Panc1 (cell line): ENCODE measurements around the gene MRPL3. TPM values are rescaled to one million over a fixed set of nuclear protein-coding genes. Genes with fewer than 3 reads are reported as not detected.

Source experiments
- ATAC-seq: fragments of 200-7000 bp; cut with Tn5 transposase; 2 replicates; pipeline ENCODE4 v1.9.1; 2020; ENCODE audit warnings: mild to moderate bottlenecking, moderate library complexity
- BruUV-seq: library from RNA; stranded (reverse); fragments of 400-500 nt; replicated peaks from 2 replicates; lab custom pipeline; 2021; lab: Mats Ljungman, UMichigan
- CTCF ChIA-PET: fragments of 300-600 bp; sonication (Branson Sonifier 250); formaldehyde crosslinking; loops from one replicate; lab custom pipeline; 2022; ENCODE audit warnings: antibody characterized with exemption; lab: Charles Lee
- POLR2A ChIA-PET: fragments of 300-600 bp; sonication (Branson Sonifier 250); formaldehyde crosslinking; loops from one replicate; lab custom pipeline; 2022; ENCODE audit warnings: antibody characterized with exemption; lab: Charles Lee
- DNase-seq: peaks from one replicate; pipeline ENCODE4 v3.0.0-alpha.2; 2010; ENCODE audit warnings: low read depth, low spot score
- H3K27ac ChIP-seq: 2 replicates; pipeline ENCODE4 v1.5.1; 2011; ENCODE audit warnings: mild to moderate bottlenecking, low read length, inconsistent platforms
- H3K27me3 ChIP-seq: fragments of 200-500 bp; sonication (Bioruptor generic); 2 replicates; pipeline ENCODE4 v1.6.0; 2014; ENCODE audit warnings: low read length, inconsistent platforms; ENCODE audit not compliant: control insufficient read depth, insufficient read depth
- H3K36me3 ChIP-seq: fragments of 200-500 bp; sonication (Bioruptor generic); 2 replicates; pipeline ENCODE4 v1.5.1; 2014; ENCODE audit warnings: inconsistent platforms, mild to moderate bottlenecking, low read length, moderate library complexity; ENCODE audit not compliant: control insufficient read depth, insufficient read depth
- H3K4me1 ChIP-seq: 2 replicates; pipeline ENCODE4 v1.5.1; 2011; ENCODE audit warnings: inconsistent platforms, mild to moderate bottlenecking, low read length, moderate library complexity; ENCODE audit not compliant: control insufficient read depth, insufficient read depth
- H3K4me3 ChIP-seq, 2 experiments: 2 replicates each; pipeline ENCODE4 v1.5.1; 2011 to 2012; ENCODE audit warnings: low read depth in 2 of 2, low read length in 2 of 2, mild to moderate bottlenecking in 2 of 2, inconsistent platforms in 1 of 2, moderate library complexity in 1 of 2
- H3K9me3 ChIP-seq: fragments of 200-500 bp; sonication (Bioruptor generic); 2 replicates; pipeline ENCODE4 v1.5.1; 2014; ENCODE audit warnings: low read depth, mild to moderate bottlenecking, inconsistent platforms, low read length, moderate library complexity; ENCODE audit not compliant: control insufficient read depth, insufficient read depth
- CTCF ChIP-seq: fragments of 450-650 bp; IDR thresholded peaks from 2 replicates; pipeline ENCODE4 v1.5.1; 2017; ENCODE audit warnings: mild to moderate bottlenecking
- POLR2AphosphoS5 ChIP-seq: IDR thresholded peaks from 2 replicates; pipeline ENCODE4 v1.6.1; 2012; ENCODE audit warnings: mild to moderate bottlenecking, low read depth, low read length, moderate library complexity
- REST ChIP-seq, 2 experiments: IDR thresholded peaks; 2 replicates each; pipeline ENCODE4 v1.6.1; 2011 to 2012; ENCODE audit warnings: low read depth in 2 of 2, control low read depth in 1 of 2, low read length in 1 of 2, mild to moderate bottlenecking in 1 of 2, moderate library complexity in 1 of 2; ENCODE audit not compliant: insufficient read depth in 1 of 2
- SIN3A ChIP-seq: IDR thresholded peaks from 2 replicates; pipeline ENCODE4 v1.6.1; 2012; ENCODE audit warnings: low read depth, mild to moderate bottlenecking, low read length, moderate library complexity, borderline replicate concordance; ENCODE audit not compliant: insufficient read depth
- TCF7L2 ChIP-seq: IDR thresholded peaks from 2 replicates; pipeline ENCODE4 v1.6.1; 2011; ENCODE audit warnings: mild to moderate bottlenecking, low read depth, low read length, inconsistent platforms
- in situ Hi-C: cut with HindIII; loops from 2 replicates; pipeline ENCODE4 v1.10.0; 2016; ENCODE audit warnings: low sequenced_read_pairs, low pct_unique_long_range_greater_than_20kb
- intact Hi-C: fragments of 100-400 bp; cut with micrococcal nuclease; formaldehyde crosslinking; loops from one replicate; pipeline ENCODE4 v1.10.0; 2022; ENCODE audit not compliant: unreplicated experiment
- total RNA-seq: library from RNA; stranded (reverse); gene quantifications from one replicate; pipeline ENCODE4 v1.2.1, GENCODE V29; 2021; ENCODE audit not compliant: unreplicated experiment

The MRPL3 gene
- total RNA-seq, 1 experiment from 2014 or later: 129 TPM

- no peaks in the 10 kb centered on the region for H3K4me1 ChIP-seq
- H3K27me3 ChIP-seq: no peaks in the 10 kb centered on the region
- ATAC-seq (no peak), DNase-seq (no peak)
- H3K36me3 ChIP-seq: no peaks in the 10 kb centered on the region
- intact Hi-C loops (no loop called here), in situ Hi-C loops (no loop called here)
- POLR2A ChIA-PET: no interaction called here
- H3K9me3 ChIP-seq: no peaks in the 10 kb centered on the region
- TF ChIP-seq SIN3A (no peak), TCF7L2 (no peak), CTCF (no peak), POLR2AphosphoS5 (no peak), REST (IDR thresholded peaks at IDR 0.05; ENCODE audit: insufficient read depth in 1 of 2, low read depth in 2 of 2, low read length in 1 of 2) (no peak)
- H3K27ac ChIP-seq: no peak overlapping the region
- BruUV-seq: no TSS peak
- H3K4me3 ChIP-seq: no peak overlapping the region
- CTCF ChIA-PET: no interaction called here
Observed at GRCh38 chr3:131453533-131453932, 49.2 kb downstream of the MRPL3 start.

GRCh38 chr3:131447349-131447748 lies 55.4 kb downstream of the MRPL3 start:
- Histone ChIP-seq H3K27ac (no peak overlapping the region), H3K36me3 (no peaks in the 10 kb centered on the region), H3K4me1 (no peaks in the 10 kb centered on the region), H3K27me3 (no peaks in the 10 kb centered on the region), H3K4me3 (no peak overlapping the region), H3K9me3 (peaks cover 5% of the 10 kb centered on the region; the same call in 1 of the 2 replicates)
- CTCF ChIA-PET: no interaction called here
- POLR2A ChIA-PET: no interaction called here
- in situ Hi-C loops (no loop called here), intact Hi-C loops (no loop called here)
- no peak for ATAC-seq
- no peak for DNase-seq
- no TSS peak for BruUV-seq
- no peak for TF ChIP-seq REST (IDR thresholded peaks at IDR 0.05; ENCODE audit: insufficient read depth in 1 of 2, low read depth in 2 of 2, low read length in 1 of 2)
- TF ChIP-seq SIN3A: no peak
- TF ChIP-seq TCF7L2: no peak
- TF ChIP-seq POLR2AphosphoS5: no peak
- no peak for TF ChIP-seq CTCF
